Measurements from ENCODE around the gene TRAPPC10. TPM values are rescaled to one million over a fixed set of nuclear protein-coding genes. Genes with fewer than 3 reads are reported as not detected.

Gene TRAPPC10
- total and polyA plus RNA-seq, 9 of the 15 experiments (the other 6 are each of a cell fraction or from before 2014, with no cell fraction given): 1.1 to 33.8 (median 24.3) TPM

DNA sequence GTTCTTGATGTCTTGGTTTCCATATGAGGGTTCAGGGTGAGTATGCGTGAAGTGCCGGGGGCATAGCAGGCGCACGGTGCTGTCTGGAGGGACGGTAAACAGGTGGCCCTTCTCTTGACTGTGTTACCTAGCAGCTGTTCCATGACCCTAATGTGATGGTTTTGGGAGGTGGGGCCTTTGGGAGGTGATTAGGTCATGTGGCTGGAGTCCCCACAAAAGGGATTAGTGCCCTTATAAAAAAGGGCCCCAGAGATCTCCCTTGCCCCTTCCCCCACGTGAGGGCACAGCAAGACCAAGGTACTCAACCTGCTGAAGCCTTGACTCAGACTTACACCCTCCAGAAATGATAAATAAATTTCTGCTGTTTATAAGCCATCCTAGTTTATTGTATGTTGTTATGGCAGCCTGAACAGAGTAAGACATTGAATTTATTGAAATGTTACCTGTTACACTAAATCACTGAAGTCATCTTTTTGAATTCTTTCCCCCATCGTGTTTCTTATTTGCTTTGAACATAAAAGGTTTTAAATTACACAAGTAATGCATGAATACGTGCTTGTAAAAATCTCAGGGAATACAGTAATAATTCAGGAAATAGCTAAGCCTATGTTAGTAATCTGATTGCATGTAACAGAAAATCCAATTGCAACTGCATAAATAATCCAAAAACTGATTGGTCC is 15.6 kb downstream of the TRAPPC10 start (continued):
- TF ChIP-seq SRSF9 (IDR thresholded peaks at IDR 0.05; ENCODE audit: borderline replicate concordance, low read depth, low read length): no peak
- no peak for TF ChIP-seq KLF16 (IDR thresholded peaks at IDR 0.05)
- no peak for TF ChIP-seq ELF4 (CRISPR knock-in tag; IDR thresholded peaks at IDR 0.05)
- TF ChIP-seq SIN3A (IDR thresholded peaks at IDR 0.05; ENCODE audit: borderline replicate concordance in 2 of 2, control insufficient read depth in 1 of 2, low read depth in 2 of 2, low read length in 2 of 2): no peak
- no peak for TF ChIP-seq JUN (IDR thresholded peaks at IDR 0.05; ENCODE audit: borderline replicate concordance, low read depth, low read length)
- TF ChIP-seq JUN (CRISPR knock-in tag; IDR thresholded peaks at IDR 0.05; ENCODE audit: borderline replicate concordance): no peak
- no peak for TF ChIP-seq XRCC5 (IDR thresholded peaks at IDR 0.05; ENCODE audit: low read depth, low read length)
- no peak for TF ChIP-seq RNF2 (IDR thresholded peaks at IDR 0.05)
- no peak for TF ChIP-seq ADNP (tag; IDR thresholded peaks at IDR 0.05)
- TF ChIP-seq CHD2 (IDR thresholded peaks at IDR 0.05; ENCODE audit: low read depth, low read length): no peak

DNA sequence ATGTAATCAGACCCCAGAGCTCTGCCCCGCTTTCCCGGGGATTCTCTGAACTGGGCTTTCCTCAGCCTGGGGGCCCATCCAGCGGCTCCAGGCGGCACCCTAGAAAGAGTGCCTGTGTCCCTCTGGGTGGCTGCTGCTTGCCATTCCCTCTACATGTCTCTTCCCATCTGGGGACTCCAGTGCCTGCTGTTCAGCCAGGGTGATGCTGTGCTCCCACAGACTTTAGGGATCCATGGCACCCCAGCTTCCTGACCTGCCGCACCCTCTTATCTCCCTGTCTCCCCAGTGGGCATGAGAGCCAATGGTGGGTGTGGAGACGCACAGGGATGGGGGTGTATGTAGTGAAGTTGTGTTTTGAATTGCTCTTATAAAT is 16.2 kb downstream of the TRAPPC10 start:
- Histone ChIP-seq H3K9me3 (replicated peaks; ENCODE audit: control insufficient read depth, insufficient read depth, low read depth, low read length) (no peaks in the 10 kb centered on the region), H3K79me2 (ENCODE audit: control insufficient read depth, insufficient read depth, low read length) (peaks cover 95% of the 10 kb centered on the region), H2AFZ (ENCODE audit: low read depth, low read length) (no peak overlapping the region), H3K36me3 (ENCODE audit: control insufficient read depth, insufficient read depth, low read length) (peaks cover 42% of the 10 kb centered on the region), H3K4me2 (ENCODE audit: insufficient read depth, low read length) (no peak overlapping the region), H4K20me1 (replicated peaks; ENCODE audit: control insufficient read depth, insufficient read depth, low read length) (peaks cover 3% of the 10 kb centered on the region; the same call in 1 of the 2 replicates), H3K4me3 (no peak overlapping the region), H3K9ac (ENCODE audit: insufficient read depth in 1 of 2, low read depth in 2 of 2, low read length in 2 of 2) (peak overlapping the region in 1 of 2 experiments; percentile 46; a peak in 2 of 4 replicates), H3K4me1 (replicated peaks in 1 of 2; ENCODE audit: control insufficient read depth in 2 of 2, insufficient read depth in 2 of 2, low read length in 2 of 2) (peaks cover 37 to 57% of the 10 kb centered on the region in 2 experiments), H3K27ac (ENCODE audit: extremely low read depth, low read depth, low read length) (peak overlapping the region; percentile 31; the same call in 1 of the 3 replicates), H3K27me3 (ENCODE audit: control insufficient read depth in 2 of 2, insufficient read depth in 2 of 2, low read length in 2 of 2) (no peaks in the 10 kb centered on the region; a peak in 1 of 5 replicates), H3K9me1 (ENCODE audit: control insufficient read depth, insufficient read depth, low read length) (no peaks in the 10 kb centered on the region)
- 83% methylated on average over 6 of the region's 6 CpGs for WGBS (ENCODE audit: insufficient coverage, low coverage, missing lambda C conversion rate)
- POLR2A ChIA-PET: interaction anchor here (0.8 to 1.2 kb wide), 2 partner anchors 8 to 24 kb away, joined by 3 read pairs; no protein-coding TSS in a partner anchor
- in situ Hi-C loops (cut with MboI) (no loop called here), intact Hi-C loops (cut with micrococcal nuclease) (loop anchor here (2.0 kb wide), 1 partner anchor 15 kb away; the partner anchor contains the start of gene TRAPPC10)
- DNase-seq (ENCODE audit: extremely low read depth in 1 of 4, low spot score in 3 of 4) (no peak), ATAC-seq (no peak), FAIRE-seq (no peak)
- TF ChIP-seq MEF2D (tag; conservative IDR thresholded peaks at IDR 0.05; ENCODE audit: low read depth) (no peak), ESRRB (CRISPR knock-in tag; IDR thresholded peaks at IDR 0.05; ENCODE audit: borderline replicate concordance) (no peak)
- CTCF ChIA-PET (ENCODE audit: low intra/inter-chr PET ratio): no interaction called here
- no TSS peak for BruUV-seq (replicated peaks)

Data from K562 (cell line).